ENCODE measurements around the gene AKAP13. TPM values are rescaled to one million over a fixed set of nuclear protein-coding genes. Genes with fewer than 3 reads are reported as not detected.
A peak's percentile ranks its signal among the peaks of the same experiment; 100 is the strongest.

The AKAP13 gene
- total RNA-seq, 1 experiment from 2014 or later, result 47.3 TPM

DNA sequence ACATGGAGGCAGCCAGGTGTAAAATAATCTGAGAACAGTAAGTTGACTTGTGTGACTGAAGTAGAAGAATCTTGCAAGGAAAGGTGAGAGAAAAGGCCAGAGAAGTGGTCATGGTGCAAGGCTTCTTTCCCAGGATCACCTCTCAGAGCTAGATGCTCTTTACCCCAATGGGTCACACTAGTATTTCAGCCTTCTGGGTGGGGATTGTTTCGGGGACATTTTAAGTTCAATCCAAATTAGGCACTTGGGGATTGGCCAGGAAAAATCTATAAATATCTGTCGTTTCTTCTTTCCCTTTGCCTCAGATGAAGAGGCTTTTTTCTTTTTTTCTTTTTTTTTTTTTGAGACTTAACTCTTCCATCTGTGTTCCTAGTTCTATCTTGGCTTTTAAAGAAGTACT, 226.3 kb downstream of the AKAP13 start:
- Histone ChIP-seq H2BK5ac (ENCODE audit: insufficient read length, low read length) (no peak overlapping the region), H2BK15ac (ENCODE audit: low read depth, low read length) (no peak overlapping the region), H3K4ac (ENCODE audit: low read depth, low read length) (no peak overlapping the region), H3K27me3 (ENCODE audit: insufficient read depth, low read length) (no peaks in the 10 kb centered on the region), H3K23me2 (ENCODE audit: insufficient read length, low read depth, low read length, poor library complexity, severe bottlenecking) (no peaks in the 10 kb centered on the region), H3K9ac (ENCODE audit: extremely low read depth, insufficient read length, low read length) (no peak overlapping the region), H4K5ac (ENCODE audit: insufficient read length, low read depth, low read length) (no peak overlapping the region), H3K56ac (ENCODE audit: insufficient read length, low read depth, low read length) (no peak overlapping the region), H2BK120ac (ENCODE audit: low read depth, low read length, poor library complexity, severe bottlenecking) (no peak overlapping the region), H4K8ac (replicated peaks; ENCODE audit: insufficient read length, low read depth, low read length) (no peak overlapping the region), H4K91ac (ENCODE audit: insufficient read length, low read depth, low read length) (no peak overlapping the region), H3K14ac (ENCODE audit: insufficient read depth, low read length) (no peak overlapping the region), H4K20me1 (ENCODE audit: control insufficient read depth, insufficient read depth, insufficient read length) (no peaks in the 10 kb centered on the region), H2AFZ (ENCODE audit: low read length) (no peak overlapping the region), H3T11ph (ENCODE audit: low read length) (no peak overlapping the region), H3K79me1 (ENCODE audit: insufficient read depth, low read depth, low read length, poor library complexity, severe bottlenecking) (no peaks in the 10 kb centered on the region), H3K9me3 (ENCODE audit: control insufficient read depth, low read depth, low read length) (no peaks in the 10 kb centered on the region), H2AK5ac (ENCODE audit: insufficient read length, low read length) (no peak overlapping the region), H2BK12ac (ENCODE audit: insufficient read length, low read depth, low read length) (no peak overlapping the region), H3K27ac (ENCODE audit: insufficient read length, low read depth, low read length) (no peak overlapping the region), H3K4me1 (ENCODE audit: insufficient read depth, low read length) (no peaks in the 10 kb centered on the region), H2BK20ac (ENCODE audit: low read depth, low read length, poor library complexity, severe bottlenecking) (no peak overlapping the region), H3K18ac (ENCODE audit: insufficient read length, low read depth, low read length) (no peak overlapping the region), H3K23ac (ENCODE audit: insufficient read length, low read depth, low read length) (no peak overlapping the region), H3K79me2 (ENCODE audit: insufficient read depth, low read length) (no peaks in the 10 kb centered on the region; the same call in 1 of the 2 replicates), H3K4me2 (ENCODE audit: insufficient read depth, insufficient read length, low read length) (no peak overlapping the region)
- no CpG with 5 or more reads among the region's 2 CpGs for WGBS (ENCODE audit: extremely low coverage, insufficient read length, low lambda C conversion rate)
- peak overlapping the region in 2 of 3 experiments; percentile 5 to 76; a peak in 2 of 7 replicates for H3K27ac Mint-ChIP-seq
- no peaks in the 10 kb centered on the region for H3K9me3 Mint-ChIP-seq
- TF ChIP-seq, protein P1, sequence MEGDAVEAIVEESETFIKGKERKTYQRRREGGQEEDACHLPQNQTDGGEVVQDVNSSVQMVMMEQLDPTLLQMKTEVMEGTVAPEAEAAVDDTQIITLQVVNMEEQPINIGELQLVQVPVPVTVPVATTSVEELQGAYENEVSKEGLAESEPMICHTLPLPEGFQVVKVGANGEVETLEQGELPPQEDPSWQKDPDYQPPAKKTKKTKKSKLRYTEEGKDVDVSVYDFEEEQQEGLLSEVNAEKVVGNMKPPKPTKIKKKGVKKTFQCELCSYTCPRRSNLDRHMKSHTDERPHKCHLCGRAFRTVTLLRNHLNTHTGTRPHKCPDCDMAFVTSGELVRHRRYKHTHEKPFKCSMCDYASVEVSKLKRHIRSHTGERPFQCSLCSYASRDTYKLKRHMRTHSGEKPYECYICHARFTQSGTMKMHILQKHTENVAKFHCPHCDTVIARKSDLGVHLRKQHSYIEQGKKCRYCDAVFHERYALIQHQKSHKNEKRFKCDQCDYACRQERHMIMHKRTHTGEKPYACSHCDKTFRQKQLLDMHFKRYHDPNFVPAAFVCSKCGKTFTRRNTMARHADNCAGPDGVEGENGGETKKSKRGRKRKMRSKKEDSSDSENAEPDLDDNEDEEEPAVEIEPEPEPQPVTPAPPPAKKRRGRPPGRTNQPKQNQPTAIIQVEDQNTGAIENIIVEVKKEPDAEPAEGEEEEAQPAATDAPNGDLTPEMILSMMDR (conservative IDR thresholded peaks at IDR 0.05), result no peak
- no peaks in the 10 kb centered on the region; a peak in 1 of 7 replicates for H3K36me3 Mint-ChIP-seq (ENCODE audit: insufficient read depth in 1 of 3, low read depth in 3 of 3)
- DNase-seq, result no peak
- no peaks in the 10 kb centered on the region for H3K4me1 Mint-ChIP-seq
- H3K4me3 Mint-ChIP-seq, result no peak overlapping the region
- no peaks in the 10 kb centered on the region for H3K27me3 Mint-ChIP-seq (ENCODE audit: low read depth)
